ENCODE results near the gene CC2D2A.

Gene CC2D2A

DNA sequence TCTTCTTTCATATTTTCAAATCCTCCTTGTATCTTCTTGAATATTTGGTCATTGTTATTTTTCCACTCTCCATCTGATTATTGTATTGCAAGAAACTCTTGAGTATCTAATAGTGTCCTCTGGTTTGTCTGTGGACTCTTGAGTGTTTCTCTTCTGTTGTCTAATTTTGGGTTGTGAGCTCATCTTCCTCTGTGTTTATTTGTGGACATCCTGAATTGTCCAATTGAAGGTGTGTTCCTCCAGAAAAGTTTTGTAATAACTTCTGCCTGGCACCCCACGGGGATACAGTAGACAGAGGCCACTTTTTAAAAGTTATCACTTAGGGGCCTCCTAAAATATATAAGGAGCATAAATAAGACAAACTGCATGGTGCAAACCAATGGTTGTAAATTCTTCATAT is 3.1 kb upstream of the CC2D2A start:
- no peak for DNase-seq (ENCODE audit: low read depth)

- no peak for DNase-seq (ENCODE audit: low read depth)
Measured at GRCh38 chr4:15470128-15470475, 420 bp downstream of the CC2D2A start.

- DNase-seq (ENCODE audit: low read depth) = no peak
Measured at GRCh38 chr4:15476396-15476795, 6.7 kb downstream of the CC2D2A start.

DNA sequence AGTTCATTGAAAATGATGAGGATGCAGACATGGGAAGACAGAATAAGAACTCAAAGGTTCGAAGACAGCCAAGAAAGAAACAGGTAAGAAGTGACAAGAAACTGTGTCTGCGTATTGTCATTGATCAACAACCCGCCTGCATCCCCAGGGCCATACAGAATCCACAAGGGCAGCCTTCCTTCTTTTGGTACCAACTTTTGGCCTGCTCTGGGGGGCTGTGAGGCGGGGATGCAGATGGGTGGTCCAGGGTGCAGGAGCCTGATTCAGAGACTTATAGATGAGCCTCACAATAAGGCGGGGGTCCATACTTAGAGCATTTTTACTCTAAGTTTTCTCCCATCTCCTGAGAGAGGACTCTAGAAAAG is 9.0 kb downstream of the CC2D2A start:
- no peak for DNase-seq (ENCODE audit: low read depth)

DNA sequence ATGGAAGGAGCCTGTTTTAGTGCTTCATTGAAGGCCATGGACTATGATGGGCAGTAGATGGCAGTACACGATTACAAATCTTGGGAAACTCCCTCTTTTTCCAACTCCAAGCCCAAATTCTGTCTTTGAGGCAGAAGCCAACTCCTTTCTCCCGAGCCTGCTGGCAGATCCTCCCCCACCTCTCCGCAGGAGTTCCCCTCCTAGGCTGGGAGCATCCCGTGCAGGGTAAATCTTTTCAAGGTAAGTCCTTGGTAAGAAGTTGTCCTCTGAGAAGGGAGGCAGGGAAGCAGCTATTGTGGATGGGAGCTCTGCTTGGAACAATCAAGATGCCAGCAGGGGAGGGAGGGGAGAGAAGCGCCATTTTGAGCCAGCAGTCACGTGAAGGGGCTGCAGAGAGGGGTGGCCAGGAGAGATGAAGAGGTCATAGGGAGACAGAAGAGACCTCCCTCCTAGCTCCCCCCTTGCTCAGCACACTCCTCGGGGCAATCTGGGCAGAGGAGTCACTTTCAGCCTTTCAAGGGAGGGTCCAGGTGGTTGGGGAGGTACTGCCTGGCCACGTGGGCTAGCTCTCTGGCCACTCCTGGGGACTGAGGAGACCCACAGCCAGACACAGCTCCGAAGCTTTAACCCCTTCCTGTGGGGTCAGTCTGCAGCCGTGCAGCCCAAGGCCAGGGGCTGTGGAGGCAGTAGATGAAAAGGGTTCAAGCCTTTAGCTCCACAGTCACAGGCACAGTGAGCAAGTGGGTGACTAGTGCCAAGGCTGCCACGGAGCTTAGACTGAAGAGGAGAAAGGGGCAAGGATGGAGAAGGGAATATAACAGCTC is 9.6 kb downstream of the CC2D2A start:
- DNase-seq (ENCODE audit: low read depth) = peak; percentile 46

DNA sequence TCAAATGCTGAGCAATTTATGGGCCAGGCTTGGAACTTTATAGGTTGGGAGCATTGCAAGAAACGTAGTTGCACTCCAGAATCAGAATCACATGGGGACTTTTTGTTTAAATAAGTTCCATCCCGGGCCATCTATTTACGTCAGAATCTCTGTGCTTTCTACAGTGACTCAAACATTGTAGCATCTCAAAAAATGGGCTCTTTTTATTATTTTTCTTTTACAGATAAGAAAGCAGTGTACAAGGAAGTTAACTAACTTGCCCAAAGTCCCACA is 10.2 kb downstream of the CC2D2A start:
- no peak for DNase-seq (ENCODE audit: low read depth)

GRCh38 chr4:15481961-15482745 is 12.5 kb downstream of the CC2D2A start:
- DNase-seq (ENCODE audit: low read depth) = no peak

- no peak for DNase-seq (ENCODE audit: low read depth)
Measured at GRCh38 chr4:15482842-15483241, 13.2 kb downstream of the CC2D2A start.

GRCh38 chr4:15488136-15488535 is 18.5 kb downstream of the CC2D2A start:
- no peak for DNase-seq (ENCODE audit: low read depth)

DNA sequence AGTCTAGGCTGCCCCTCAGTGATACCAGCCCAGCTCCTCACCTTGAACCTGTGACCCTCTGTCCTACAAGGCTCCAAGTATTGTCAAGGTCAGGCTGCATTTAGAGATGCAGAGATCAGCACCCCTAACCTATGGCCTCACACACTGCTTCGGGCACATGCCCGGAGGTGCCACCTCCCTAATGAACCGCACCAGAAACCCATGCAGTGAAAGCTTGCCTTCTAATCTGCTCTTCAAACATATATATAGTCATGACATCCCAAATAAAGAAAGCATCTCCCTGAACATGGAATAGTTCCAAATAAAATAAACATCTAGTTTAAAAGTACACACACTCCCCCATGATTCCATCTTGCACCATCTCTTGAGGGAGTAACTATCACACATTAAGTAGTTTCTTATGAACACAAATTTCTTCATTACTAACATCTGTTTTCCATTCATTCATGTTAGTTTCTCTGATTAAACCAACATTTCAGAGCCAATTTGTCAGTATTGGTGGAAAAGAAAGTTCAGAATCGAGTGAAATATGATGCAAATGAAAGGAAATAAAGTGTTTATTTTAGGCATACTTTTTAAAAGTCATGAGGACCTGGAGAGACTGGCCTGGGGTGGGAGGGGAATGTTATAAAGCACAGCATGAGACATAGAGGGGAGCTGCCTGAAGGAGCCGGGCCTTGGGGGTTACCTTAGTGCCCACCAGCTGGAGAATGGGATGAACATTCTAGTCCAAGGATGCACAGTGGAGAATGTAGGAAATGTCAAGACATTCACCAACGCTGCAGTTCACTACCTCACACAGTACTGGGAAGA is 19.2 kb downstream of the CC2D2A start:
- DNase-seq (ENCODE audit: low read depth) = peak; percentile 19

DNA sequence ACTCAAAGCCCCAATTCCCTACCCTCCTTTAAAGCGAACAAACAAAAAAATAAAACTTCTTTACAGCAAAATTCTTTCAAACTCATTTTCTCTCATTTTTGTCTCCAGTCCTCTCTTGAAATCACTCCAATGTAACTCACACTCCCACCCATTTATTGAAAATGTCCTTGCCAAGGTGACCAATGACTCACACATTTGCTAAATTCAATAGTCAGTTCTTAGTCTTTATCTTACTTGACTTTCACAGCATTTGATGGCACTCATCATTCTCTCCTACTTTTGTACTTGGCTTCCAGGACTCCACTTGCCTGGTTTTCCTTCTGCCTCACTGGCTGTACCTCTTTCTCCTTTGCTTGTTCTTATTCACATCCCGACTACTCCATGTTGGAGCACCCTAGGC is 19.9 kb downstream of the CC2D2A start:
- DNase-seq (ENCODE audit: low read depth) = no peak

DNA sequence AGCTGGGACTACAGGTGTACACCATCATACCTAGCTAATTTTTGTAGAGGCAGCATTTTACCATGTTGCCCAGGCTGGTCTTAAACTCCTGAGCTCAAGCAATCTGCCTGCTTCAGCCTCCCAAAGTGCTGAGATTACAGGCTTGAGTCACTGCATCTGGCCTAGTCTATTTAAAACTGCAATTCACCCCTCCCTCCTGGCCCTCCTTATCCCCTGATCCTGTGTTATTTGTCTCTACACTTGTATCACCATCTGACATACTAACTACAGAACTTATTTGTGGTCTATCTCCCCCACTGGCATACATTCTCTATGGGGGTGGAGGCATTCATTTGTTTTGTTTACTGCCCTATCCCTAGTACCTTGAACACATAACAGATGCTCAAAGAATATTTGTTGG is 23.7 kb downstream of the CC2D2A start:
- no peak for DNase-seq (ENCODE audit: low read depth)

GRCh38 chr4:15495621-15496020 is 25.9 kb downstream of the CC2D2A start:
- DNase-seq (ENCODE audit: low read depth) = no peak

GRCh38 chr4:15498356-15498755 is 28.7 kb downstream of the CC2D2A start:
- DNase-seq (ENCODE audit: low read depth) = peak; percentile 23

DNA sequence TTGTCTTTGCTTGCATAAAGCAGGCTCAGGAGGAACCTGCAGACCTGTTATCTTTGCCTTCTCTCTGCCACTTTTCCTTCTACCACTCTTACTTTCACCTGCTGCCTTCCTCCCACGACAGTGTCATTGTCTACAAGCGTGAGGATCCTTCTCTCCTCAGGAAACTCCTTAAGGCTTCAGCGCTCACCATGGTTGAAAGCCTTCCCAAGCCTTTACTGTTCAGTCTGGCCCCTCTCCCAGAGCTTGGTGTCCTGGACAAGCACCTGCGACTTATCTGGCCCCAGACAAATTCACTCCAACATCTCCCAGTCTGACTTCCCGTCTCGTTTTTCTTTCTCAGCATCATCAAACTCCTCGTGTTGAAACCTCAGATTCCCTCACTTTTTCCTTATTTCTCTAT is 31.0 kb downstream of the CC2D2A start:
- no peak for DNase-seq (ENCODE audit: low read depth)

GRCh38 chr4:15501941-15502340 is 32.3 kb downstream of the CC2D2A start:
- DNase-seq (ENCODE audit: low read depth) = no peak

DNA sequence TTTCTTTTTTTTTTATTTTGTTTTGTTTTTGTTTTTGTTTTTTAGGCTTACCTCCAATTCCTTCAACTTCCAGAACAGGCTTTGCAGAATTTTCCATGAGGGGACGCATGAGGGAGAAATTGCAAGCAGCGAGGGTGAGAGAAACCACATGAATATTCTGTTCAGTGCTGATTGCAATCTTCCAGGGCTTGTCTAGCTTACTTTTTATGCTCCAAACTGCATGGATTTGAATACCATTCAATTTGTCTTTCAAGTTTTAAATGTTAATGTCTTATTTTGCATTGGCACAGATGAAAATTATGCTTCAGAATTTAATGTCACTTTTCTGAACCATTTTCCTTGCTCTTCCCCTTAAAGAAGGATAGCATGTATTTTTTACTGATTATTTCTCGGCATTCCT is 32.7 kb downstream of the CC2D2A start:
- DNase-seq (ENCODE audit: low read depth) = no peak

DNA sequence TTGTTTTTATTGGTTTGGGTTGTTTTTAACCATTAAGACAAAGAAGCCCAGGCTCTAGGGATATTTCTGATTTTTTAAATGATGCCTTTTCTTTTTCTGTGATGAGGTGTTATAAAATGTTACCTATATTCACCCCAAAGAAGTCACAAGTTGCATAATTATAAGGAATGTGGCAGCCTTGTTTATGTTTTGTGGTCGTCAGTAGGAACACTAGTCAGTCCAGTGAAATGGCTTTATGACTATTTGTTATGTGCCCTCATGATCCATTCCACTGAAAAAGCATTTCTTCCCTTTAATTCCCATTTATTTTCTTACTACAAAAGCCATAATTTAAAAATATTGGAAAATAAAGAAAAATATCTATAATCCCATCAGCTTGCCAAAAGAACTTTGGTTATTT is 34.4 kb downstream of the CC2D2A start:
- no peak for DNase-seq (ENCODE audit: low read depth)

DNA sequence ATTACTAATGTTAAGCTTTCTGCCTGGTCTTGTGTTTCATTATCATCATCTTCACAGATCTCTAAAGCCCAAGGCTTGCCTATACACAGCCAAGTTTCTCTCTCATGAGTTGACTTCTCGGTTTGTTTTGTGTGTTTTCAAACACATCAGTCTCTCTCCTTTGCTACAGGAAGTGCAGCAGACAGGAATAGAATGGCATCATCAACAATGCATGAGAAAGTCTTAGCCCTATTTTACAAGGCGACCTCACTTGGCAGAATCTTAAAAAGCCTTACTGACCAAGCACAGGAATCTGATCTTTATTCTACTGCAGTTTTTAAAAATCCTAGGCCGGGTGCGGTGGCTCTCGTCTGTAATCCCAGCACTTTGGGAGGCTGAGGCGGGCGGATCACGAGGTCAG is 36.8 kb downstream of the CC2D2A start:
- peak; percentile 11 for DNase-seq (ENCODE audit: low read depth)

DNA sequence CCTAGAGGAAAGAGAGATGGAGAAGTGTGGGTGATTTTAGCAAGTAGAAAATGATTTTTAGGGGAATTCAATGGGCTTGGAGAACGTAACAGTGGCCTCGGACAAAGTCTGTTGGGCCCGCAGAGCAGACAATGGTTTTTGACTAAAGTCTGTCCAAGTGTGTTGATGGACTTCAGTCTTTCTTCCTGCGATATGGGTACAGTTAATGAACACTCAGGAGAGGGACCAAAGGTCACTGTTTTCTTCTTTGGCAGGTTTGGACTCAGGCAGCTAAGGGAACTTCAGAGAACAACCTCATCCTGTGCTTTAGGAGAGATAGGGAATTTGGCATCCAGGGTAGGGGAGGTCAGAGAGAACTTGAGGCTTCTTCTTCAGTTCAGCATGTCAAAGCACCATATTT is 38.0 kb downstream of the CC2D2A start:
- DNase-seq (ENCODE audit: low read depth) = no peak

- no peak for DNase-seq (ENCODE audit: low read depth)
Measured at GRCh38 chr4:15510961-15511360, 41.3 kb downstream of the CC2D2A start.

- DNase-seq (ENCODE audit: low read depth) = no peak
Measured at GRCh38 chr4:15513545-15513944, 43.9 kb downstream of the CC2D2A start.

DNA sequence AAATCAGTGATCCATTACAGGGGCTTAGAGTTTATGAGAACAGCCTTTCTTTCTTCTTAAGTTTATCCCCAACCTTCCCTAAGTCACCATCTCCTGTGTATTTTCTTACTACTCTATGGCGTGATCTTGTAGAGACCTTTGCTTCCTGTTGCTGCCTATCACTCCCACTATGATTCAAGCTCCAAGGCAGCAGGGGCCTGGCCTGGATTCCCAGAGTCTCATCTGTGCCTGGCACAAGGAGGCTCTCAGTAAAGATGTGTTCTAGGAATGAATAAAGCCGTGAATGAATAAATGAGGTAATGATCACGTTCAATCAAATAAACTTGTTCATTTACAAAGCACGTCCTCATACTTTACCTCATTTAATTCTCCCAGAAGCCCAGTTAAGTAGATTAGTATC is 45.4 kb downstream of the CC2D2A start:
- no peak for DNase-seq (ENCODE audit: low read depth)

Data from GM04504 (cell line).